ENCODE results near the gene EIF4G2.

The EIF4G2 gene

DNA sequence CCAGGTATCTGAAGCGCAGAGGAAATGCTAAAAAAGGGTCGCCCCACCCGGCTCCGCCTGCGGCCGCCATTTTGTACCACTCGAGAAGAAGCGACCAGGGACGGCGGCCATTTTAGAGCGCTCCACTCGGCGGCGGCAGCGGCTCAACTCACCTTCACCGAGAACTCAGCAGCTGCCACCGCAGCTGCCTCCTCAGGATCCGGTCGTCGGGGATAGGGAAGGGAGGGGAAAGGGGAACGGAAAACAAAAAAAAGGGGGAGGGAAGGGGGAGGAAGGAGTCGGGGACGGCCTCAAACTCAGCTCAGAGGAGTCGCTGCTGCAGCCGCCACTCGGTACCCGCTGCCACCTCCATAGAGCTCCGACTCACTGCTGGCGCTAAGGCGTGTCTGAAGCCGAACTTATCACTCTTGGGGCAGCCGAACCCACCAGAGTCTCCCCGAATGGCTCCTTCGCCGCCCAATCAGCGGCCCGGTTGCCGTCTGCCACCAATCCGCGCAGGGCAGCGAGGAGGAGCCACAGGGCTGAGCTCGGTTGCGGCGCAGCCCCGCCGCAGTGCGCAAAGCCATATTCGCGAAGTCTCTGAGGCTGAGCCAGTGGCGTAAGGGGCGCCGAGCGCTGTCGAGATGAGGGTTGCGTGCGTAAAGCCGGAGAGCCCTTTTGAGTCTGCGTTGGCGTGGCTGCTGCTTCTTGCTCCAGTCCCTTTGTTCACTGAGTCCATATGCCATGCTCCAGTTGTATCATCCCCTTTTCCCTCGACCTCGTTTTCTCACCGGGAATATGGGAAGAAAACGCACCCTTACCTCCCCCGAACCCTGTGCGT, at the start of gene EIF4G2:
Gene EIF4G2, minus strand, starts transcription at position 374 of the 820 bp plus-strand sequence.
- Histone ChIP-seq H3K9me2 (replicated peaks; ENCODE audit: low read depth, low read length) (no peaks in the 10 kb centered on the region), H3K4me3 (ENCODE audit: low read length, poor library complexity, severe bottlenecking) (peak within 1 kb of the TSS; percentile 82), H3K9ac (ENCODE audit: low read depth, low read length, poor library complexity, severe bottlenecking) (peak within 1 kb of the TSS; percentile 100), H3K79me2 (ENCODE audit: insufficient read depth, low read length) (peaks cover 61% of the 10 kb centered on the region), H3K9me3 (ENCODE audit: insufficient read depth, low read depth, low read length) (no peaks in the 10 kb centered on the region), H2AFZ (ENCODE audit: low read length) (peak within 1 kb of the TSS; percentile 92), H3K36me3 (ENCODE audit: insufficient read depth, low read length) (peaks cover 36% of the 10 kb centered on the region), H3K27me3 (ENCODE audit: insufficient read depth, low read length, poor library complexity, severe bottlenecking) (peaks cover 8% of the 10 kb centered on the region), H3F3A (ENCODE audit: low read depth) (no peaks in the 10 kb centered on the region), H3K4me2 (ENCODE audit: low read depth, low read length, poor library complexity, severe bottlenecking) (peak within 1 kb of the TSS; percentile 98), H3K4me1 (ENCODE audit: insufficient read depth, low read length, poor library complexity, severe bottlenecking) (peaks cover 44% of the 10 kb centered on the region), H4K20me1 (ENCODE audit: insufficient read depth, low read length, poor library complexity, severe bottlenecking) (peaks cover 41% of the 10 kb centered on the region)
- TF ChIP-seq, protein P1, sequence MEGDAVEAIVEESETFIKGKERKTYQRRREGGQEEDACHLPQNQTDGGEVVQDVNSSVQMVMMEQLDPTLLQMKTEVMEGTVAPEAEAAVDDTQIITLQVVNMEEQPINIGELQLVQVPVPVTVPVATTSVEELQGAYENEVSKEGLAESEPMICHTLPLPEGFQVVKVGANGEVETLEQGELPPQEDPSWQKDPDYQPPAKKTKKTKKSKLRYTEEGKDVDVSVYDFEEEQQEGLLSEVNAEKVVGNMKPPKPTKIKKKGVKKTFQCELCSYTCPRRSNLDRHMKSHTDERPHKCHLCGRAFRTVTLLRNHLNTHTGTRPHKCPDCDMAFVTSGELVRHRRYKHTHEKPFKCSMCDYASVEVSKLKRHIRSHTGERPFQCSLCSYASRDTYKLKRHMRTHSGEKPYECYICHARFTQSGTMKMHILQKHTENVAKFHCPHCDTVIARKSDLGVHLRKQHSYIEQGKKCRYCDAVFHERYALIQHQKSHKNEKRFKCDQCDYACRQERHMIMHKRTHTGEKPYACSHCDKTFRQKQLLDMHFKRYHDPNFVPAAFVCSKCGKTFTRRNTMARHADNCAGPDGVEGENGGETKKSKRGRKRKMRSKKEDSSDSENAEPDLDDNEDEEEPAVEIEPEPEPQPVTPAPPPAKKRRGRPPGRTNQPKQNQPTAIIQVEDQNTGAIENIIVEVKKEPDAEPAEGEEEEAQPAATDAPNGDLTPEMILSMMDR (conservative IDR thresholded peaks at IDR 0.05; ENCODE audit: low read length): no peak
- TF ChIP-seq EZH2phosphoT487 (IDR thresholded peaks at IDR 0.05; ENCODE audit: borderline replicate concordance): no peak

DNA sequence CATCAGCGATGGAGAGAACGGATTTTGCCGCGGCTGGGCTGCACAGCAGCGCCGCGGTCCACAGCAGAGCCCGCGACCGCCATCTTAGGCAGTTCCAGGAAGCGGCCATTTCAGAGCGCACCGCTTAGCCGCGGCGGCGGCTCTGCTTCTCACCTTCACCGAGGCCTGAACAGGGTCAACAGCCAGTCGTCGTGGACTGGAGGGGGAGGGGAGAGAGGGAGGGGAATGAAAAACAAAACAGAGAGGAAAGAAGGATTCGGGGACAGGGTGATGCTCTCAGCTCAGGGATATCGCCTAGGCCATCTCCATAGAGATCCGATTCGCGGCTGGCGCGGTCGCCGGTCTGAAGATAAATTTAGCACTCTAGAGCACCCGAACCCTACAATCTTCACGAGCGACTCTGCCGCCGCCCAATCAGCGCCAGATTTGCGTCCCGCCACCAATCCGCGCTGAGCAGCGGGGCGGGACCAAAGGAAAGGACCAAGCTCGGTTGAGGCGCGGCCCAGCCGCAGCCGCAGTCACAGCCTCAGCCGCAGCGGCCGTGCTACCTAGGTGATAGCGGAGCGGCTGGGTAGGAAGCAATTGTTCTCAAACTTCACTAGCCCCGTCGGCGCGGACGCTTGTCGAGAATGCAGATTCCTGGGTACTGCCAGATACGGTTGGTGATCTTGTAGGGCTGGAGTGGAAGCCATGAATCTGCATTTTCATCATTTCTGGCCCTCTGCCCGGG, 49.1 kb upstream of the EIF4G2 start, which contains the start of gene ZBED5:
Gene ZBED5, minus strand, starts transcription at position 345 of the 730 bp plus-strand sequence. CDS start 3,108 bp downstream, outside the sequence.
- peak within 1 kb of the TSS; percentile 97 for H3K4me2 ChIP-seq (ENCODE audit: low read depth, low read length, poor library complexity, severe bottlenecking)
- peaks cover 25% of the 10 kb centered on the region for H3K36me3 ChIP-seq (ENCODE audit: insufficient read depth, low read length)
- peaks cover 55% of the 10 kb centered on the region for H3K4me1 ChIP-seq (ENCODE audit: insufficient read depth, low read length, poor library complexity, severe bottlenecking)
- H2AFZ ChIP-seq (ENCODE audit: low read length): peak within 1 kb of the TSS; percentile 95
- H3K27me3 ChIP-seq (ENCODE audit: insufficient read depth, low read length, poor library complexity, severe bottlenecking): no peaks in the 10 kb centered on the region
- no peaks in the 10 kb centered on the region for H3K9me2 ChIP-seq (replicated peaks; ENCODE audit: low read depth, low read length)
- TF ChIP-seq, protein P1 (conservative IDR thresholded peaks at IDR 0.05; ENCODE audit: low read length): 0 out of 2 replicates have a peak, but pooled peaks have one; percentile 8
- no peak for TF ChIP-seq EZH2phosphoT487 (IDR thresholded peaks at IDR 0.05; ENCODE audit: borderline replicate concordance)
- peaks cover 32% of the 10 kb centered on the region for H4K20me1 ChIP-seq (ENCODE audit: insufficient read depth, low read length, poor library complexity, severe bottlenecking)
- peaks cover 62% of the 10 kb centered on the region for H3K79me2 ChIP-seq (ENCODE audit: insufficient read depth, low read length)
- no peaks in the 10 kb centered on the region for H3K9me3 ChIP-seq (ENCODE audit: insufficient read depth, low read depth, low read length)
- peak within 1 kb of the TSS; percentile 93 for H3K4me3 ChIP-seq (ENCODE audit: low read length, poor library complexity, severe bottlenecking)
- no peaks in the 10 kb centered on the region for H3F3A ChIP-seq (ENCODE audit: low read depth)
- H3K9ac ChIP-seq (ENCODE audit: low read depth, low read length, poor library complexity, severe bottlenecking): peak within 1 kb of the TSS; percentile 97

DNA sequence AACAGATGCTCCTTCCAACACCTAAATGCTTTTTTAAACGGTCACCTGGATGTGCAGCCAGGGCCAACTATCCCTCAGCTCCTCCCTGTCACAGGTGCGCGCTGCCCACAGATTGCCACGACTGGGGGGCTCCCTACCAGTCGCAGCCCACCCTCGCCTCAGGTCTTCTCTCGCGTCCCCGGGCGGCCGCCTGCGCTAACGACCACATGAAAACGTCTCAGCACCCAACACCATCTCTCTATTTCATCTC, 48.7 kb upstream of the EIF4G2 start:
- Histone ChIP-seq H3F3A (ENCODE audit: low read depth) (no peaks in the 10 kb centered on the region), H3K79me2 (ENCODE audit: insufficient read depth, low read length) (peaks cover 65% of the 10 kb centered on the region), H2AFZ (ENCODE audit: low read length) (peak overlapping the region; percentile 95), H3K36me3 (ENCODE audit: insufficient read depth, low read length) (peaks cover 26% of the 10 kb centered on the region), H3K4me1 (ENCODE audit: insufficient read depth, low read length, poor library complexity, severe bottlenecking) (peaks cover 53% of the 10 kb centered on the region), H4K20me1 (ENCODE audit: insufficient read depth, low read length, poor library complexity, severe bottlenecking) (peaks cover 32% of the 10 kb centered on the region), H3K9ac (ENCODE audit: low read depth, low read length, poor library complexity, severe bottlenecking) (peak overlapping the region; percentile 97), H3K27me3 (ENCODE audit: insufficient read depth, low read length, poor library complexity, severe bottlenecking) (no peaks in the 10 kb centered on the region), H3K9me3 (ENCODE audit: insufficient read depth, low read depth, low read length) (no peaks in the 10 kb centered on the region), H3K9me2 (replicated peaks; ENCODE audit: low read depth, low read length) (no peaks in the 10 kb centered on the region), H3K4me2 (ENCODE audit: low read depth, low read length, poor library complexity, severe bottlenecking) (peak overlapping the region; percentile 95), H3K4me3 (ENCODE audit: low read length, poor library complexity, severe bottlenecking) (peak overlapping the region; percentile 93)
- TF ChIP-seq, protein P1 (conservative IDR thresholded peaks at IDR 0.05; ENCODE audit: low read length): no peak
- no peak for TF ChIP-seq EZH2phosphoT487 (IDR thresholded peaks at IDR 0.05; ENCODE audit: borderline replicate concordance)

Data from Loucy (cell line).